Psoas muscle (tissue), 8 donors: Measurements from ENCODE around the gene KIAA1143. TPM values are rescaled to one million over a fixed set of nuclear protein-coding genes. Genes with fewer than 3 reads are reported as not detected.
A peak's percentile ranks its signal among the peaks of the same experiment; 100 is the strongest.

Source experiments
- ATAC-seq, 4 donors: fragments of 200-7000 bp; cut with Tn5 transposase; one replicate each; pipeline ENCODE4 v1.9.1; 2020; ENCODE audit warnings: moderate library complexity in 3 of 4, mild to moderate bottlenecking in 2 of 4
- DNase-seq, 2 donors: peaks; one replicate each; pipeline ENCODE4 v3.0.0-alpha.2; 2020
- H3K27ac ChIP-seq: fragments of 200-600 bp; one replicate; pipeline ENCODE4 v1.8.0; 2022
- H3K27me3 ChIP-seq, 3 donors: fragments of 200-600 bp in 1 of 3; one replicate each; pipeline versions ENCODE4 v1.6.1 to v1.8.0; 2013 to 2022; ENCODE audit warnings: low read length in 2 of 3, mild to moderate bottlenecking in 2 of 3, moderate library complexity in 1 of 3; ENCODE audit not compliant: insufficient read depth in 3 of 3
- H3K36me3 ChIP-seq, 2 donors: fragments of 200-600 bp in 1 of 2; one replicate each; pipeline versions ENCODE4 v1.6.1 to v1.8.0; 2013 to 2022; ENCODE audit warnings: low read depth in 1 of 2, mild to moderate bottlenecking in 1 of 2, moderate library complexity in 1 of 2; ENCODE audit not compliant: insufficient read depth in 1 of 2
- H3K4me1 ChIP-seq: fragments of 200-600 bp; one replicate; pipeline ENCODE4 v1.8.0; 2022
- H3K4me3 ChIP-seq: fragments of 200-600 bp; one replicate; pipeline ENCODE4 v1.8.0; 2022; ENCODE audit warnings: mild to moderate bottlenecking
- H3K9me3 ChIP-seq: fragments of 200-600 bp; one replicate; pipeline ENCODE4 v1.8.0; 2022
- WGBS, 3 donors: extraction: QIAGEN DNeasy Blood & Tissue Kit; methylation state at CpG; one replicate each; pipeline versions ENCODE4 v1.1.6 to v1.1.7; 2013; 5-methylcytosine and 5-hydroxymethylcytosine counted together
- intact Hi-C, 2 donors: fragments of 100-400 bp; cut with DNase I; formaldehyde crosslinking; loops; one replicate each; pipeline versions ENCODE4 v1.11.0 to v1.14.2; 2022
- polyA plus RNA-seq, 3 donors: library from polyadenylated mRNA; stranded (reverse); fragments of 200-250 nt; gene quantifications; one replicate each; pipeline ENCODE4 v1.2.3, GENCODE V29; 2013
- total RNA-seq, 4 donors: library from RNA; stranded (reverse); fragmentation: NEBNext Ultra II Directional in 2 of 4; extraction: Animal tissue kit (Norgen Biotek cat#: 25700) in 2 of 4; gene quantifications; one replicate each; pipeline versions ENCODE4 v1.2.1 to v1.2.4, GENCODE V29; 2021 to 2023
- TF ChIP-seq, protein P1 (sequence below): fragments of 200-600 bp; IDR thresholded peaks from one replicate; pipeline ENCODE4 v1.8.0; 2022; ENCODE audit warnings: antibody characterized with exemption
- donor health status: healthy with polysubstance abuse.
- donor health status: DM: no; HTN: no; CAD: no; lungs with moderate emphysema.
- donor health status: Bipolar disorder and iron deficiency.
- donor health status: healthy.
- donor health status: DM: yes; HTN: yes; CAD: no.
- donor health status: DM: no; HTN: no; CAD: no.
- donor health status: DM: no; HTN: no; CAD: no.
- donor health status: DM: yes; HTN: yes; CAD: no.

Gene KIAA1143
- total and polyA plus RNA-seq, 7 donors: 8.8 to 45.7 (median 26.7) TPM

DNA sequence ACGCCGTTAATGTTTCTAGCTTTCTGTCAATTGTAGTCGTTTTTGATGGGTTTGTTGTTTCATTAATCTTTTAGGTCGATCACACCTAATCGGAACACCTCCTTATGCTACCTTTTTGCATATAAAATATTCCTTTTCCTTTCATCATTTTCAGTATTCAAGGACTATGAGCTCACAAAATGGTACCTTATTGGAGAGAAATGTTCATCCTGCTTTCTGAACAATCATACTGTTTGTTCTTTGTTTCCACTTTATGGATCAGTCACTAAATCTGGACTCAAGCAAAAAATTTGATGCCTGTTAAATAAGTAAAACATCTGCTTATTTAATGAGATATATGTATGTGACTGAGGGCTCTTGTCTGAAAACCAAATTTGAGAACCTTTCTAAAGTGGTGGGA is 1.3 kb upstream of the KIAA1143 start:
- Histone ChIP-seq H3K4me3 (no peak overlapping the region), H3K9me3 (peaks cover 9% of the 10 kb centered on the region), H3K36me3 (peaks cover under 1 to 18% of the 10 kb centered on the region in 2 donors), H3K27me3 (no peaks in the 10 kb centered on the region), H3K27ac (no peak overlapping the region), H3K4me1 (peaks cover 7% of the 10 kb centered on the region)
- no peak for ATAC-seq
- intact Hi-C loops: loop anchor here in 1 of 2 donors (5.0 kb wide), 2 partner anchors 100 to 150 kb away; partner anchors contain the start of gene TMEM42
- TF ChIP-seq, protein P1, sequence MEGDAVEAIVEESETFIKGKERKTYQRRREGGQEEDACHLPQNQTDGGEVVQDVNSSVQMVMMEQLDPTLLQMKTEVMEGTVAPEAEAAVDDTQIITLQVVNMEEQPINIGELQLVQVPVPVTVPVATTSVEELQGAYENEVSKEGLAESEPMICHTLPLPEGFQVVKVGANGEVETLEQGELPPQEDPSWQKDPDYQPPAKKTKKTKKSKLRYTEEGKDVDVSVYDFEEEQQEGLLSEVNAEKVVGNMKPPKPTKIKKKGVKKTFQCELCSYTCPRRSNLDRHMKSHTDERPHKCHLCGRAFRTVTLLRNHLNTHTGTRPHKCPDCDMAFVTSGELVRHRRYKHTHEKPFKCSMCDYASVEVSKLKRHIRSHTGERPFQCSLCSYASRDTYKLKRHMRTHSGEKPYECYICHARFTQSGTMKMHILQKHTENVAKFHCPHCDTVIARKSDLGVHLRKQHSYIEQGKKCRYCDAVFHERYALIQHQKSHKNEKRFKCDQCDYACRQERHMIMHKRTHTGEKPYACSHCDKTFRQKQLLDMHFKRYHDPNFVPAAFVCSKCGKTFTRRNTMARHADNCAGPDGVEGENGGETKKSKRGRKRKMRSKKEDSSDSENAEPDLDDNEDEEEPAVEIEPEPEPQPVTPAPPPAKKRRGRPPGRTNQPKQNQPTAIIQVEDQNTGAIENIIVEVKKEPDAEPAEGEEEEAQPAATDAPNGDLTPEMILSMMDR: no peak
- no peak for DNase-seq
- 30 to 44% (median 34%) methylated on average over 5 of the region's 5 CpGs for WGBS, 3 donors

DNA sequence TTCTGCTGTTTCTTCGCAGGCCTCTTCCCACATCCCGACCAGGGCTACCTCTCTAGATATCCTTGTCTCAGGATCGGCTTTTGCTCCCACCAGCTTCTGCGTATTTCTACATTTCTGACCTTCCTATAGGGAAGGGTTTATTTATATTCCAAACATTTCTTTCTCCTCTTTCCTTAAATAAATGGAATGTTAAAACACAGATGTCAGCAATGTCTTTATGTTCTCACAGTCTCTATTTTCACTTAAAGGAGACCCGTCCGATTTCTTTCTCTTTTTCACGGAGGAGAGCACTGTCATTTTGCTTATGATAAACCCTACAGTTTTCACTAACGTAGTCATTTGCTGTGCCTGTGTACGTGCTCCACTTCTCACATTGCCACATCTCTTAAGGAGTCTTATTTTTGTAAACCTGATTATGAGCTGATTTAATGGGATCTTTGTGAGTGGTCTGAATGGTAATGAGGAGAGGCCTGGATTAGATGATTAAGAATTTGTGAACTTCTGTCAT is 805 bp upstream of the KIAA1143 start:
- Histone ChIP-seq H3K36me3 (peaks cover 2 to 22% of the 10 kb centered on the region in 2 donors), H3K27me3 (no peaks in the 10 kb centered on the region), H3K27ac (no peak overlapping the region), H3K9me3 (peaks cover 9% of the 10 kb centered on the region), H3K4me1 (peaks cover 7% of the 10 kb centered on the region), H3K4me3 (peak overlapping the region; percentile 94)
- intact Hi-C loops: loop anchor here in 1 of 2 donors (5.0 kb wide), 2 partner anchors 100 to 150 kb away; partner anchors contain the start of gene TMEM42
- TF ChIP-seq, protein P1: no peak
- ATAC-seq (no peak), DNase-seq (no peak)
- WGBS, 3 donors: 1 to 2% (median 1%) methylated on average over 9 of the region's 9 CpGs

DNA sequence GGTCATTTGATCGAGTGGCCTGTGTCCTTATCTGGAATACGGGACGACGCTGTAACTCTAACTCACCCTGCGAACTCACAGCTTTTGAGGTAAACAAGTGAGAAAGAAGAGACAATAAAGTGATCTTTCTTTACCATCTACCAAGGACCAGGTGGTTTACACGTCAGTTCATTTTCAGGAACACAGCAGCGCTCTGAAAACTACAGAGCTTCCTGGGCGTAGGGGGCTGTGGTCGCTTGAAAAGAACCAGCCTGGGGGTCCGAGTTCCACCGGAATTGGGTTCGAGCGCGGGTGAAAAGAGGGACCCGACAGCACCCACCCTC is 357 bp downstream of the KIAA1143 start:
- ATAC-seq: peak in 2 of 4 donors; percentile 10 to 34
- Histone ChIP-seq H3K36me3 (peaks cover 4 to 28% of the 10 kb centered on the region in 2 donors), H3K9me3 (peaks cover 9% of the 10 kb centered on the region), H3K4me3 (peak overlapping the region; percentile 94), H3K4me1 (peaks cover 7% of the 10 kb centered on the region), H3K27ac (peak overlapping the region; percentile 89), H3K27me3 (no peaks in the 10 kb centered on the region)
- intact Hi-C loops: loop anchor here in 1 of 2 donors (1.0 to 5.0 kb wide), 3 partner anchors 29 to 151 kb away; partner anchors contain the start of gene TMEM42
- TF ChIP-seq, protein P1: no peak
- no peak for DNase-seq
- 1 to 3% (median 1%) methylated on average over 15 of the region's 15 CpGs for WGBS, 3 donors

DNA sequence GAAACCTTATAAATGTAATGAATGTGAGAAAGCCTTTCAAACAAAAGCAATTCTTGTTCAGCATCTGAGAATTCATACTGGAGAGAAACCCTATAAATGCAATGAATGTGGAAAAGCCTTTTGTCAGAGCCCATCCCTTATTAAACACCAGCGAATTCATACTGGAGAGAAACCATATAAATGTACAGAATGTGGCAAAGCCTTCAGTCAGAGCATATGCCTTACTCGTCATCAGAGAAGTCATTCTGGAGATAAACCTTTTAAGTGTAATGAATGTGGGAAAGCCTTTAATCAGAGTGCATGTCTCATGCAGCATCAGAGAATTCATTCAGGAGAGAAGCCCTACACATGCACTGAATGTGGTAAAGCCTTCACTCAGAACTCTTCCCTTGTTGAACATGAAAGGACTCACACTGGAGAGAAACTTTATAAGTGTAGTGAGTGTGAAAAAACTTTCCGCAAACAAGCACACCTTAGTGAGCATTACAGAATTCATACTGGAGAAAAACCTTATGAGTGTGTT is 26.7 kb downstream of the KIAA1143 start:
- no peaks in the 10 kb centered on the region for H3K4me1 ChIP-seq
- H3K27me3 ChIP-seq: no peaks in the 10 kb centered on the region
- 95 to 99% (median 98%) methylated on average over 3 of the region's 3 CpGs for WGBS, 3 donors
- no peak overlapping the region for H3K4me3 ChIP-seq
- H3K36me3 ChIP-seq: peaks cover 27 to 42% of the 10 kb centered on the region in 2 donors
- intact Hi-C loops: no loop called here
- H3K27ac ChIP-seq: no peak overlapping the region
- no peak for ATAC-seq
- no peak for DNase-seq
- H3K9me3 ChIP-seq: peaks cover 88% of the 10 kb centered on the region
- TF ChIP-seq, protein P1: no peak
